ENCODE results near the gene SCARF1.

DNA sequence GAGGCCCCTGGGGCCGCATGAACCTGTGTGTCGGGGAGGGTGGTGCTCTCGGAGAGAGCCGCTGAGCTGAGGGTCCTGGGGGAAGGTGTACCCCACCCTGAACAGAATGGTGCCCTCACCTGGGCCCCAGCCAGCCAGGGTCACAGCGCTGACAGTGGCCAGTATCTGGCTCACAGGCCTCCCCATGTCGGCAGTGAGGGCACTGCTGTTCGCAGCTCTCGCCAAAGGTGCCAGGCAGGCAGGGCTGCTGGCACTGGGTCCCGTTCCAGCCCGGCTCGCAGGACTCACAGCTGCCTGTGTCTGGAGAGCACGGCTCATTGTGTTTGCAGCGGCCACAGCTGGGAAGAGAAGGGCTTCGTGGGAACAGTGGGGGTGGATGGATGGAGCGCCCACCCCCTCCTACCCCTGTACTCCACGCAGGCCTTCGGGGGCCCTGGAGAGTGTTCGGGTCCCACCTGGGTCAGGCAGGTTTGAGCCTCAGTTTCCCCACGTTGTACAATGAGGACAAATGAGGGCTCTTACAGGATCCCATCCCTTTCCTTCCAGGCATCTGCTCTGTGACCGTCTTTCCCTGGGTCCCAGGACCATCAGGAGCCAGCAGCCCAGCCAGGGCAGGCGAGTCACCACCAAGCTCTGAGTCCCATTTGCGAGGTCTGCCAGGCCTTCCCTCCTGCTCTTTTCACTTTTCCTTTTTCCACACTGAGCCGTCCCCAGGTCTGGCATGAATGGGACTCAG is 5.0 kb downstream of the SCARF1 start:
- TF ChIP-seq, protein P1, sequence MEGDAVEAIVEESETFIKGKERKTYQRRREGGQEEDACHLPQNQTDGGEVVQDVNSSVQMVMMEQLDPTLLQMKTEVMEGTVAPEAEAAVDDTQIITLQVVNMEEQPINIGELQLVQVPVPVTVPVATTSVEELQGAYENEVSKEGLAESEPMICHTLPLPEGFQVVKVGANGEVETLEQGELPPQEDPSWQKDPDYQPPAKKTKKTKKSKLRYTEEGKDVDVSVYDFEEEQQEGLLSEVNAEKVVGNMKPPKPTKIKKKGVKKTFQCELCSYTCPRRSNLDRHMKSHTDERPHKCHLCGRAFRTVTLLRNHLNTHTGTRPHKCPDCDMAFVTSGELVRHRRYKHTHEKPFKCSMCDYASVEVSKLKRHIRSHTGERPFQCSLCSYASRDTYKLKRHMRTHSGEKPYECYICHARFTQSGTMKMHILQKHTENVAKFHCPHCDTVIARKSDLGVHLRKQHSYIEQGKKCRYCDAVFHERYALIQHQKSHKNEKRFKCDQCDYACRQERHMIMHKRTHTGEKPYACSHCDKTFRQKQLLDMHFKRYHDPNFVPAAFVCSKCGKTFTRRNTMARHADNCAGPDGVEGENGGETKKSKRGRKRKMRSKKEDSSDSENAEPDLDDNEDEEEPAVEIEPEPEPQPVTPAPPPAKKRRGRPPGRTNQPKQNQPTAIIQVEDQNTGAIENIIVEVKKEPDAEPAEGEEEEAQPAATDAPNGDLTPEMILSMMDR (IDR thresholded peaks at IDR 0.05; ENCODE audit: low read depth, low read length): no peak
- no peak for TF ChIP-seq POLR2A (IDR thresholded peaks at IDR 0.05; ENCODE audit: extremely low read depth, insufficient read length)

All from NB4 (cell line).